OCI-M1 (cell line): ENCODE measurements around the gene SALL1.

Experiments used
- DNase-seq: peaks from one replicate; lab custom pipeline; 2025; lab: John Stamatoyannopoulos, UW

SALL1 gene

DNA sequence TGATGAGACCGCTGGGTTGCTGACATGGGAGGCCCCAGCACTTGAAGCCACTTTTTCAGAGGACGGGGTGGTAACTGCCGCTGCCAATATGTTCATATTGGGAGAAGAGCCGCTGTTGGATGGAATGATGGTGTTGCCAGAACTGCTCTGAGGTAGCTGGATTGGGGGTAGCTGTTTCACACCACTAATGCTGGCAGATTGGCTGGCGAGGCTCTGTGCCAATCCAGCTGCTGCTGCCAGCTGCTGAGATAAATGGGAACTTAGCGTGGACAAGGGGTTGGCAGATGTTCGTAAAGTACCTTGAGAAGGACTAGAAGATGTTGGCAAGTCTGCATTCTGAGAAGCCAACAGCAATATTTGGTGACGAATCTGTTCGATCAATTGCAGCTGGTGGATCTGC, 10.0 kb downstream of the SALL1 start:
- DNase-seq, result no peak

DNA sequence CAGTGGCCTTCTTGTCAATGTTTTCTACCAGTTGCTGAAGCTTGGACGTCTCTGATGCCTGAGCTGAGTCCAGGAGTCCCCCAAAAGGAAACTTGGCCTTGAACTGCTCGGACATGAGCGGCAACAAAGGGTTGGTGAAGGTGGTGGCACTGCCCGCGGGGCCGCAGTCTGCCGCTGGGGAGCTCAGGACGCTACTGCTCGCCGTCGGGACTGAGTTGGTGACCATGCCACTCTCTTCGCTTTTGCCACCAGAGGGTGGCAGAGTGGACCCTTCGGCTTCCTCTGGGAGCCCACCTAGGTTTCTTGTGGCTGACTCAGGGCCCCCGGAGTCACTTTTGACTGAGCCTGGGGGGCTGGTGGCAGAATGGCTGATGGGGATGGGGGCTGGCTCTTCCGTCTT, 11.0 kb downstream of the SALL1 start:
- DNase-seq, result no peak

DNA sequence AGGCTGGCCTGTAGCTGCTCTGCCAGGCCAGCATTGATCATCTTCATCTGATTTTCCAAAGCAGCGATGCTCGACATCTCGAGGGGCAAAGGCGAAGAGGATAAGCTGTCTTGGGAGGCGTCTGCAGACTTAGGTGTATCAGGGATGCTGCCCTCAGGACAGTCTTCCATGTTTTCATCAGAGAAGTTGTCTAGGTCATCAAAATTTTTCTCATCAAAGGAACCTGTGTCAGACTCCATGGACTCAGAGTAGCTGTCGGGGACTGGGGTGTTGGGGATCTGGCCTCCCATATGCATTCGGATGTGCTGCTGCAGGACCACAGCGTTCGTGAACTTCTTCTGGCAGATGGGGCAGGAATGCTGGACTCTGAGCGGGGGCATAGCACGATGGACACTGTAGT, 11.5 kb downstream of the SALL1 start:
- no peak for DNase-seq

DNA sequence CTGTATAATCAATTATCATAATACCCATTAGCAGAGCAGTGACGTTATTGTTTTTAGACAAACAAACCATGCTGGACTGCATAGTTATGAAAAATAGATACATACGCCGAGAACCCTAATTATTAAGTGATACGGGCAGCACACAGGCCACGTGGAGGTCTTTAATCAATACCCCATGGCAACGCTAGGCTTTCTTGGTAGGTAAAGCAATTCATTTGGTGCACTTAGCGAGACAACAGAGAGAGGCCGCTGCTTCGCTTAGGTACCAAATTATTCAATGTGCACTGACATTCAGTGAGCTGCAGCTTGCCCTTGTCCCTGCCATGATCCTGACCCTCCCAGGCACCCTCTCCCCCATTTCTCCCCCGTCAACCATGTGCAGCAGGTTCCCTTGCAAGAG, 12.9 kb downstream of the SALL1 start:
- no peak for DNase-seq

DNA sequence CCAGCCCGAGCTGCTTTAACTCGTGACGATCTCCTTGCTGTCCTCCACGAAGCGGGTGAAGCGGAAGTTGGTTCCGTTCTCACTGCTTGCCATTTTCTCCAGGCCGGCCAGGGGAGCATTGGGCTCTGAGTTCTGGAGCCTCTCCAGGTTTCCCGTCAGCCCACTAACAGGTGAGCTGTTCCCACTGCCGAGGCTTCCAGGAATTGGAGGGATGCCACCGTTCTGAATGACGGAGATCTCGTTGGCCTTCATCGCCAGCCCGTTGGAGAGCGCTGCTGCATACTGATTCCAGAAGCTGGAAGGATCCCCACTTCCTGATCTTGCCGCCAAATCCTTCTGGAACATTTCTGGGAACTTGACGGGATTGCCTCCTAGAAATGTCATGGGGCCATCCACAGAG, 14.0 kb downstream of the SALL1 start:
- no peak for DNase-seq

DNA sequence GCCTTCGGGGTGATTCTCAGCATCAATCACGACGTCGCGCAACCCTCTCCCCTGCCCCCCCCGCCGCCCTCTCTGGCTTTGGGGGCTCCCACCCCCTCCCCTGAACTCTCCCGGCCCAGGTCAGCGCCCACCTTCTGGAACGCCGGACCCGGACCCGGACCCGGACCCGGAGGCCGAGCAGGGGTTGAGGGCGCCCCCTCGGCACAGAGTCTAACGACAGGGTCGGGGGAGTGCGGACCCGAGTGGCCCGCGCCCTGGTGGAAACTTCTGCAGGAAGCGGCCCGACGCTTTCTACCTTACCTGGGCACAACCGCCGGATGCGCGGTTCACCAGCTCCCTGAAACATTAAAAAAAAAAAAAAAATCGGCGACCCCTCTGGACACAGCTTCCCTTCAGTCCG, 16.2 kb downstream of the SALL1 start:
- DNase-seq, result no peak

DNA sequence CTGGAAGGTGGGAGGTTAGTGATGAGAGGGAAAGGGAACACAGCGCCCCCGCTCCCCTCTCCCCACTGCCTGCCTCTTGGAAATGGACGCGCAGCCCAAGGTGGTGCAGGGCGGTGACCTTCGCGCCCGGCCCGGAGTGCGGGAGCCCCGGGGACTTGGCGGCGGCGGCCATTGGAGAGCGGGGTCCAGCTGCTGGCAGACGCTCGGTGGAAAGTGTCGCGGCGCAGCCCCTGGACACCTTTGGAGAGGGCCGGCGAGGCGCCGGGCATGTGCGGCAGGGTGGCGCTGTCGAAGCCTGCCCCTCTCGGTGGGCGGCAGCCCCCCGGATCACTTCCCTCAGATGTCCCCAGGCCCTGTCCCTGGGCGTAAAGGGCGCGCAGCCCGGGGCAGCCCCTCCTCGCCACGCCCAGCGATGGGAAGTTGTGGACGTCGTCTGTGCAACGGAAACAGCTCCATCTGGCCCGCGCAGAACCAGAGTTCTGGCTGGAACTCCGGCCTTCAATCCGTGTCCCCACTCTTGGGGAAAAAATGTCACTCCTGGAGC, 16.7 kb downstream of the SALL1 start:
- no peak for DNase-seq

DNA sequence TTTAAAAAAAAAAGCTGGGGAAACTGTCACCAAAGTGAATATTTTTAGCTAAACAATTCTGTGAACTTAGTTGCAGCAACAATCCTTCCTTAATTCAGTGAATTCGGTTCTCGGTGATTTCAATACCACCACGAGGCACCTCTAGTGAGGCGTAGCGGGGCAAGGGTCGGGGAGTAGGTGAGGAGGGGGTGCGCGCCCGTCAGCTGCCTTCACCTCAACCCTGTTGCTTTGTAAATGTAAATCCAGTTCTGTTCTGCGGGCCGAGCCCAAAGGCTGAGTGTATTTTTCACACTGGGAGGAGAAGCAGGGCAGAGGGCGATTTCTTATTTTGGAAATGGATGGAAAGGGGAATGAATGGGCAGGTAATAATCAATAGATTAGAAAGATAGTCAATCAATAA, 17.4 kb downstream of the SALL1 start:
- no peak for DNase-seq

DNA sequence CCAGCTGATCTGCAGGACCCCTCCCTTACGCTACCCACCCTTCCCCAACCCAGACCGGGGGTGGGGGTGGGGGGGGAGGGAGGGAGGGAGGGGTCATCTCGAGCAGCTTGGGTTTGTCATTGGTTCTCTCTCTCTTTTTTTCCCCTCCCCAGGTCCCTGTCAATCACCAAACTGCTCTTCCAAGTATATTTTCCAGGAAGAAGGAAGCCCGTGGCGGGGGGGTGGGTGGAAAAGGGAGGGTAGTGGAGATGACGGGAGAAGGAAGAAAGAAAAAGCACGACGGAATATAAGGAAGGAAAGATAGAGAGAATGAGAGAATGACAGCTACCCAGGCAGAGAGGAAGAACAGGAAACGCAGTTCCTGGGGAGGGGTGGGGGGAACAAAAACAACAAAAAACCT, 17.9 kb downstream of the SALL1 start:
- DNase-seq, result no peak

DNA sequence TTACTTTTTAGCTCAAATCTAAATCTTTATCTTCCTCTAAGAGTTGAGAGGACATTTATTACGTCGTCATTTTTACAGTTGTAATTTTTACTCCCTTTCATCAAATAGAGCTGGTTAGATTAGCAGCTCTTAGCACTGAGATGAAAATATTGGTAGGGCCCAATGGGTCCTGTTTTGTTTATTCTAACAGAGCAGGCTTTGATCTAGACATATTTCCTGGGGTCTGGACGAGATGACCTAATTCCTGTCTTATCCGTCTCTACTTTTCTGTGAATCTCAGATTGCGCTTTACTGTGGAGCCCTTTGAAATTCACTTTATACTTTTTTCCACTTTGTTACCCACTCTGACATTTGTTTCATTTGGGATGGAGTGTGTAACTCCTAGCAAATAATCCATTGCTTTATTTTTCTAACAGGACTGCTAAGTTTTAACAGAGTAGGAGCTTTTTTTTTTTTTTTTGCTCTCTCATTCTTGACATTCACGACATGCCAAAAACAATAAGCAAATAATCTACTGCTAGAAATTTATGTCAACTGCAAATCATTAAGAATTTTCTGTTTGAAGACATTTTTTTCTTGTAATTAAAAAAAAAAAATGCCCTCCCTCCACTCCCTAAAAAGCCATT, 18.5 kb downstream of the SALL1 start:
- no peak for DNase-seq

DNA sequence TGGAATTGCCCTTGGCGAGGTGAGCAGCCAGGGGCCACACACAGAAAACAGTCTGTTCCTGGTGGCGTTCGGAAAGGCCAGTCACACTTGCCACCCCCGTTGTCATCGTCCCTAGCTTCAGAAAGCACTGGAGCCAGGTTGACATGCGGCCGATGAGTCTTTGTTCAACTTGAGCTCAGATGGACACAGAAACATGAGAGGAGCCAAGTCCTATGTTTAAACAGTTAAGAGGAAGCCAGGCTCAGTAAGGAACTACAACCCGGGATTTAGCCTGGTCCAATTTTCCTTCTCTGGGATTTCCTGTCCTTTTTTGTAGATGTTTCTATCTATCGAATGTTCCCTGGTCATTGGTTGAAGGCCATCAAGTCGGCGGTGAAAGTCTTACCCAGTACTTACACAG, 19.5 kb downstream of the SALL1 start:
- DNase-seq, result no peak

DNA sequence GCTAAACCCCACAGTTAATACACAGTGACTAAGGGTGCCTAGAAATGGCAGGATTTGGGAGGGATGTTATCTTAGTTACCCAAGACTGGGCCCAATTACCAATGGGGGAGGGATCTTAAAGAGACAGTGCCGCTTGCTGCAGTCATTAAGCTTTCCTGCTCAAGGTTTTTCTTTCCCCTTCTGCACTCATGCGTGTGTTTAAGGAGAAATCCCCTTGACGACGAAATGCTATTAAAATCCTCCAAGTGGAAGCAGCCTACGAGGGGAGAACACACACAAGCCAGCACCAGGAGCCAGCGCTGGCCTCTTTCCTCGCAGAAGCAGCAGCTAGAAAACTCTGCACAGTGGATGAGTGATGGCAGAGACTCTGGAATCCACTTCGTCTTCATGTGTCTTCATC, 22.0 kb downstream of the SALL1 start:
- DNase-seq, result no peak

DNA sequence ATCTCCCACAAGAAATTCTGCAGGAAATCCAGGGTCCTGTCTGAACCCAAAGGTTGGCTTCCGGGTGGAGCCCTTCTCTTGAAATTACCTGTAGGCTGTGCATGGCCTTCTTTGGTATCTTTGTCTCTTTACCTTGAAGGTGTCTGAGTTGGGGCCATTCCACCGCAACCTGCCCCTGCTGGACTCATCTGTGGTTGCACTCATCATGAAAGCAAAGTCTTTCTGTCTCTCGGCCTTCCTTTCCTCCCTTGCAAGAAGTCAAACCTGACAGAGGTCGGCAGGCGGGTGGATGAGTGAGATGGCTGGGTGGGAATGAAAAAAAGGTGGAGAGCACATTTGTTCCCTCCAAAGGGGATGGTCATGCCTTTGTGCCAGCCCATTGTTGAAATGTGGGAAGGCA, 25.1 kb downstream of the SALL1 start:
- DNase-seq, result no peak

DNA sequence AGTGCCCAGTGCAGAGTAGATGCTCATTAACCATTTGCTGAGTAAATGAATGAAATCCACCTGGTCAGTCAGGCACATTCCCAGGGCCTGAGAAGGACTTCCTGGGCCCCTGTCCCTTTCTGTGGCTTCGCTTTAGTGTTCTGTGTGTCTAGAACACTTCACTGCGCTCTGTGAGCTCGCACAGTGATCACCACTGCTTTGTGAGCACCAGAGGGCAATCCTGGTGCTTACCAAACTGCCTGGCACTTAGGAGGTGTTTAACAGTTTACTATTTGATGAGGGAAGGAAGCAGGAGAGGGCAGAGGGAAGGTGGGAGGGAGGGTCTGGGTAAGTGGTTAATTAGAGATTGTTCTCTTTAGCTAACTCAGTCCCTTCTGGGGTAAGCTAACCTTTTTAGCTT, 26.2 kb downstream of the SALL1 start:
- DNase-seq, result no peak

DNA sequence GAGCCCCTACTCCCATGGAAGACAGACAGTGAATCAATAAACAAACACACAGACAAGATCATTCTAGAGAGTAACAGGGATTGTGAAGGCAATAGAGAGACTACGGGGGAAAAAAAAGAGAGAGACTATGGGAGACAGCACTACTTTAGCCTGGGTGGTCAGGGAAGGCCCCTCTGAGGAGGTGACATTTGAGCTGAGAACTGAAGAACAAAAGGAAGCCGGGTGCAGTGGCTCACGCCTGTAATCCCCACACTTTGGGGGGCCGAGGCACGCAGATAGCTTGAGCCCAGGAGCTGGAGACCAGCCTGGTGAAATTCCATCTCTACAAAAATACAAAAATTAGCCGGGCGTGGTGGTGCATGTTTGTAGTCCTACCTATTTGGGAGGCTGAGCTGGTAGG, 29.2 kb downstream of the SALL1 start:
- DNase-seq, result no peak

DNA sequence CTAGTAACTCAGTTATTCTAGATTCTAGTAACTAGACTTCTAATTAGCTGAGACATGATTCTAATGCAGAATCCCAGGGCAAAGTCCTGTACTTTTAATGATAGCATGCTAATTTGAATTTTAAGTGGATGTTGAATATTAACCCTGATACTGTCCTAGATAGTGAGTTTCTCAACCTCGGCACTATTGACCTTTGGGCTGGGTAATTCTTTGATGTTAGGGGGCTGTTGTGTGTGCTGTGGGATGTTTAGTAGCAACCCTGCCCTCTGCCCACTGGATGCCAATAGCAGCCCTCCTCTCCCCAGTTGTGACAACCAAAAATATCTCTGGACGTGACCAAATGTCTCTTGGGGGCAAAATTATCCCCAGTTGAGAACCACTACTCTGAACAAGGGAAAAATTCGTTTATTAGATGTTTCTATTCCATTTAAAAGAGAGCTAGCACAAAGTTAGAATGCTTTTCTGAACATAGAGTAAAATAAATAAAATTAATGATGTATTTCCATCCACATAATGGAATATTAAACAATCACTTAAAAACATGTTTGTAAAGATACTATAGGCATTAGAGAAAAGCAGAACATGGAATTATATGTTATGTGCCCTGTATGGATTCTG, 30.2 kb downstream of the SALL1 start:
- no peak for DNase-seq

DNA sequence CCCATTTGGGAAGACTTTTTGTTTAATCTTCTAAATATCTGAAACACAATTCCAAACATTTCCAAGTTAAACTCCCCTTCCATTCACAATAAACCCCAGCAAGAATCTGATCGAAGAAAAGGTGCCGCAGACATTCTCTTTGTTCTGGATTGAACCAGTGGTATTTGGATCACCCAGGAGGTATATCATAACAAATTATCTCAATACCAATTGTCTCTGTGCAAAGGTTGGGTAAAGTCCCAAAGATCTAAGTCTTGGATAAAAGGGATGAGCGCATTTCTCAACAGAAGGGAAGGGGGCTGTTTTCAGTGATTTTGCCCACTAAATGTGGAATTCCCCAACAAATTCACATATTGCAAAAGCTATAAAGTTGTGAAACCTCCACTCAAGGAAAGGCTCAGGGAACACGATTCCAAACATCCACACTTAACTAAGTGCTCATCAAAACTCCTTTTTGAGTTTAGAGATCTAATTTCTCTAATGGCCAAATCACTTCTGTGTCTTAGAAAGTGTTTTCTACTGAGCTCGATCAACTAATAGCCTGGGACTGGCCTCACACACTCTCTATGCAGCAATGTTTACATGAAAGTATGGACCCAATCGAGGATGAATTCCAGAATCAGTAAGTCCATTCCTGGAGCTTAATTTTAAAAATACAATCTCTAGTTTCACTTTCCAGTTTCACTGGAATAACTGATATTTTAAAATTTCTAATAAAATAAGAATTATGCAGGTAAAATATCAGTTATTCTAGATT, 30.9 kb downstream of the SALL1 start:
- DNase-seq, result no peak

DNA sequence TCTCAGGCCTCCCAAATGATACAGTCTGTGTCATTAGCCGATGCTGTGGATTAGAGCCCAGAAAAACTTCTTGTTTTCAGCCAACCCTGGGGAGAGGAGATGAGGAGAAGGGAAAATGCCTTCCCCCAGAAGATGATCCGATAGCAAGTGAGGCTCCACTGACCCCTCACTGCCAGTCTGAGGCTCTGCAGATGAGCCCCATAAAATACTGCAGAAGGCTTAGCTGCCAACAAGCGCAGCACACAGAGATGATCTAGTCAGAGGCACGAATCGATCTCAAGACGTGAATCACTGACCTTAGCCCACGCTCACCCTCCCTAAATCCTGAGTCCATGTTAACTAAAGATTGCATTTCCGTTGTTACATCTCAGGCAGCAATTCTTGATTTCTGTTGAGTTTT, 31.5 kb downstream of the SALL1 start:
- DNase-seq, result no peak

DNA sequence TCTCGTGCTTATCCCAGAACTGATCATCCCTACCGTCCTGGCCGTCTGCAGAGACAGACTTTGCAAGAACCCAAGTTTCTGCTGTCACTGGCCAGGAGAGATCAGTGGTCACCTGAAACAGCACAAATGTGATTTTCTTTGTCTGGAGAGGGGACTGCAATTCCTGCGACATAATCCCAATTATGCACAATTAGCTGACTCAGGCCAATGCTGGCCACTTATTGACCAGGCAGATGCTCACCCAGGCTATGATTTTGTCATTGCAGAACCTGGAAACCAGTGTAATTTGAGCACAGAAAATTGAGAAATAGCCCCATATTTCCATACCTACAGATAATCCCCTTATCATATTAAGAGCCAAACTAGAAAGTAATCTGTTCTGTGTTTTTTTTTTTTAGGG, 34.7 kb downstream of the SALL1 start:
- no peak for DNase-seq

DNA sequence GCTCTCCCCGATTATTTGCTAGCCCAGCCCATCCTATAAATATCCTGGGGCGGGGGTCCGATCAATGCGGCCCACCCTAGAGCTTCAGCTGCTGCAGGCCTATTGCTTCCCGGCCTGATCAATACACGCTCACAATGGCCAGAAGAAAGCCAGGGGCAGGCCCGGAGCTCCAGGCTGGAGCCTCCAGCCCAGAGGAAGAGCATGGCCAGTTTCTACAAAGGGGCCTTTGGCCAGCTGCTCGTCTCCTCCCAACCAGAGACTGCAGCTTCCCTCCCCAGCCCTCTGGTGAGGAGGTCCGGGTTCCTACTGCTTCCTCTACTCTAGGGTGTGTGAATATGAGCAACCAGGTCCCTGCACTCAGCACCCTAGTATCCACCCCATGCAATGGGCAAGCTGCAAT, 36.7 kb downstream of the SALL1 start:
- DNase-seq, result no peak

DNA sequence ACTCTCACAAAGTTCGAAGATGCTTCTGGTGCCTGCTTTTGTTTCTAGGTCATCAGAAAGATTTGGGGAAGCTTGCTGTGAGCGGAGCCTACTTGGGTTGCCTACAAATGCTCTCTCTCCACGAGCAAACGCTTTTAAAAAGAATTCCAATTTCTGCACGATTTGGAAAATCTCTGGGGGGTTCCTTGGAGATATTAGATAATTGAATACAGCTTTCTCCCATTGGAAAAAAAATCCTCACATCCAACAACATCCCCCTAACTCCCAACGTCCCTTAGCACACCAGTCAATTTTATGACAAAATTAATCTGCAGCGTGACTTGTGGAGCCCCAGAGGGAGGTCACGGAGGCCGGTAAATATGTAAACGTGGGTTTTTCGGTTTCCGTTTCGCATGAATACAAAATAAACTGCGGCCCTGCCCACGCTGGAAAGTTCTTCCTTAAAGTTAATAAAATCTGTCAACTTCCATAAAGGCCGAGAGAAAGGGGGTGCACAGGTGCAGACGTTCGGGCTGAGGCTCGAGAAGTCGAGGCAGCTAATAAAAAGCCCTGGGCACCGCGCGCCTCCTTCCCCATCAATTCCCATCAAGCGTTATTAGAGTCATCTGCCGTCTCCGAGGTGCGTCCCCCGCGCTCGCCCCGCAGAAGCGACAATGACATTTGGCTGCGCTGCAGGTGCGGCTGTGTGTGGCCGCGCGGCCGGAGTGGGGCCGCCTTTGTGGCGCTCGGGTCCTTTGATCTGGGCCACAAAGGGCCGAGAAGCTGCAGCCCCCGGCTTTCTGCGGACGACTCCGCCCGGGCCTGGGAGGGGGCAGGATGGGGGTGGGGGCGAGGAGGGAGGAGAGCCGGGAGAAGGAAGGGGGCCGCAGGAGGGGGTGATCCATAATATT, 37.6 kb downstream of the SALL1 start:
- no peak for DNase-seq

DNA sequence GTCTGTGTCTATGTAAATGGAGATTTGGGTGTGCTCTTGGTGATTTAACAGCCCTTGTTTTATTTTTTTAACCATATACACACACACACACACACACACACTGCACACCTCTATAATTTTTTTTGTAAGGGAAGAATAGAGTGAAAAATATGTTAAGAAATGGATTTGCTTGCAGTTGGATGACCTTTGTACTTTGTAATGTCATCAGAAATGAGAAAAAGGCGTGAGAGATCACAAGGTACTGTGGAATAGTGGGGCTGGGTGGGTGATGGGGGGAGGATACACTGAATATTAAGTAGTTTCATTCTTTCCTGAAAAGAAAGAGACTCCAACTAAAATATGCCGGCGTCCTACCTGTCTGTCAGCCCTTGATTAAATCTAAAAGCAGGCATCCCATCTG, 38.7 kb downstream of the SALL1 start:
- no peak for DNase-seq
